GM21529 (cell line): Measurements from ENCODE around the gene RNU5D-1.
"Not testable (repeated sequence)": the region's sequence is repeated elsewhere in the genome, so short reads cannot be mapped to it uniquely, and the experiment has no call there.

Experiments
- ATAC-seq: cut with Tn5 transposase; IDR thresholded peaks from one replicate; pipeline ENCODE4 v1.9.1; 2021; ENCODE audit not compliant: unreplicated experiment

The RNU5D-1 gene

DNA sequence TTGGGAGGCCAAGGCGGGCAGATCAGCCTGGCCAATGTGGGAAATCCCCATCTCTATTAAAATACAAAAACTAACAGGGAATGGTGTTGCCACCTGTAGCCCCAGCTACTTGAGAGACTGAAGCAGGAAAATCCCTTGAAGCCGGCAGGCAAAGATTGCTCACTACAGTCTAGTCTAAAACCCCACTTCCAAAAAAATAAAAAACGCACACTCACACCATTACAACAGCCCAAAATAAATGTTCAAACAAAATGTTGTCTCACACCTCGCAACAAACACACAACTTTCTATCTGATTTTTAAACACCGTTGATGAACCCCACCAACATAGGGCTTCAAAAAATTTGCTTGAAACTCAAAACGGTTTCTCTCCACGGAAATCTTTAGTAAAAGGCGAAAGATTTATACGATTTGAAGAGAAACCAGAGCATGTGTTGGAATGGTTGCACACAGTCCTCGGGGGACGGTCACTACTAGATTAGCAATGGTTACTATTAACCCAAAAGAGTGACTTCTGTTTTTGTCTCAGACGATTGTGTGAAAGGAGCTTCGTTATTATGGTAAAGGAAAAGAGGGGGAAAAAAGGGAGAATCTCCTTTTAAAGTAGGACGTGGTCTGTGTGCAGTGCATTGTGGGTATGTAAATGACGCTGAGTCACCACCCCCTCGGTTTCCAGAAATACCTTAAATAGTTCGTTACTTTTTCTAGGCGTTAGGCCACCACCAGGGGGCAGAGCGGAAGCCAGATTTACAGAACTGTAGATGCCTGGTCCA is at the start of gene RNU5D-1:
RNU5D-1 (minus strand) TSS at position 430 of the 772 bp plus-strand sequence.
- peak; percentile 66 for ATAC-seq

GRCh38 chr1:44780583-44781121 is 49.7 kb upstream of the RNU5D-1 start:
- no peak for ATAC-seq

DNA sequence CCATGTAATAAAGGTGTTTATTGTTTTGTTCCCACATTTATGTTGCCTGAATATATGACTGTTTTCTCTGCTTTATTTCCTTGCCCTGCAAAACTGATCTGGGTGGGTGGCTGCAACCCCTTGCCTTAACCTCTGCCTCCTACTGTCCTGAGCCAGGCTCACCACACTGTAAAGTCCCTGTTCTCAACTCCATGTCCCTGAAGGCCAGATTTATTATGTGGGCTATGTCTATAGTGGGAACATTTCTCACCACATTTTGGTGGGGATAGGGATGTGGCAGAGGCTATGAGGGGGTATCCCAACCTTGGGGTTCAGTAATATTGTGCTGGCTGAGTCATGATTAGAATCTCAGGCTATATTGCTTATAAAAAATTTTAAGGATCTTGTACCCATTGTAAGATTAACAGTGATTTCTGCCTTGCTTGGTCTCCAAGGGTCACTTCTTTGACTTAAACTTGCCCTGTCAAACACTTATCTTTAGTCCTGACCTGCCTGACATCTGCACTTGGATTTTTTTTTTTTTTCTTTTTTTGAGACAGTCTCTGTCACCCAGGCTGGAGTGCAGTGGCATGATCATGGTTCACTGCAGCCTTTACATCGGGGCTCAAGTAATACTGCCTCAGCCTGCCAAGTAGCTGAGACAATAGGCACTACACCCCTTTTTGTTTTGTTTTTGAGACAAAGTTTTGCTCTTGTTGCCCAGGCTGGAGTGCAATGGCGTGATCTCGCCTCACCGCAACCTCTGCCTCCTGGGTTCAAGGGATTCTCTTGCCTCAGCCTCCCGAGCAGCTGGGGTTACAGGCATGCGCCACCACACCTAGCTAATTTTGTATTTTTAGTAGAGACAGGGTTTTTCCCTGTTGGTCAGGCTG is 48.0 kb upstream of the RNU5D-1 start:
- no peak for ATAC-seq

GRCh38 chr1:44777969-44778635 is 47.1 kb upstream of the RNU5D-1 start:
- no peak for ATAC-seq

DNA sequence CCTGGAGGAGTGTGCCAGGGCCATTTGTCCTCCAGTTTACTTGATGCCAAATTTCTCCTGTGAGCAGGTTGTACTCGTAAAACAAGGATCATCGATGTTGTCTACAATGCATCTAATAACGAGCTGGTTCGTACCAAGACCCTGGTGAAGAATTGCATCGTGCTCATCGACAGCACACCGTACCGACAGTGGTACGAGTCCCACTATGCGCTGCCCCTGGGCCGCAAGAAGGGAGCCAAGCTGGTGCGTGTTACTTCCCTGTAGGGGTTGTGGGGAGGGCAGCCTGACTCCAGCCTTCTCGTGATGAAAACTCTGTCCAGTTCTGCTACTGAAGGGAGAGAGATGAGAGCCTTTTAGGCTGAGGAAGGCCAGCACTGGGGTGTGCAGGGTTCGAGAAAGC is 46.6 kb upstream of the RNU5D-1 start:
- ATAC-seq, result no peak

- ATAC-seq, result no peak
These were observed 45.7 kb upstream of the RNU5D-1 start for GRCh38 chr1:44776730-44777068.

DNA sequence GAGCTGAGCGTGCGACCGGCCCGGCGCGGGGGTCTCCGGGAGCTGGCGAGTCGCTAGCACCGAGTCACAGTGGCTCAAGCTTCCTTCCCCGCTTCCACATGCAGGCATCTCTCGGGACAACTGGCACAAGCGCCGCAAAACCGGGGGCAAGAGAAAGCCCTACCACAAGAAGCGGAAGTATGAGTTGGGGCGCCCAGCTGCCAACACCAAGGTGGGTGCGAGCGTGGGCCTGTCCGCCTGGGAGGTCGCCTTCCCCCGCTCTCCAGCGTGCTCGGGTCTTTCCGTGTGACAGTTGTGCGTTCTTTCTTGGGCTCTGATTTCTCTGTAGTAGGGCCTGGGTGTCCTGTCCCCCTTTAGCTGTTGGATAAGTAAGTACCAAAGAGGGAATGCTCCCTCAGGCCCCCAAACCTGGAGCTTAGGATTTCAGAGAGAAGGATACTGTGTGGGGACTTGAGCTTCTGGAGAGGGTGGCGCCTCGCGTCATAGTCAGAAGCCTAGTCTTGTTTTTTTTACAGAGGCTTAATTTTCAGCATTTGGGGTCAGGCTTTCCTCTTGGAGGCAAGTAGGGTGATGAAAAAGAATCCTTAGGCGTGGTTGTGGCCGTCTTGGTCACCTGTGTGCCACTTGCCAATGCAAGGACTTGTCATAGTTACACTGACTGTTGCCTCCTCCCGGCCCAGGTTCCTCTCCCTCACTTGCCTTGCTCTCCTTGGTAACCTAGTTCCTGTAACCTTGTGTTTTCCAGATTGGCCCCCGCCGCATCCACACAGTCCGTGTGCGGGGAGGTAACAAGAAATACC is 45.2 kb upstream of the RNU5D-1 start:
- peak; percentile 3 for ATAC-seq

GRCh38 chr1:44775078-44775929 is 44.3 kb upstream of the RNU5D-1 start, which contains the start of gene RPS8:
Gene RPS8 (plus strand): TSS chr1:44775540. CDS start chr1:44775597, 57 bp downstream.
- ATAC-seq, result peak; percentile 84

- not testable (repeated sequence) for ATAC-seq
These were observed 35.5 kb upstream of the RNU5D-1 start for GRCh38 chr1:44766421-44766820.

GRCh38 chr1:44760876-44761275 is 29.9 kb upstream of the RNU5D-1 start:
- no peak for ATAC-seq

DNA sequence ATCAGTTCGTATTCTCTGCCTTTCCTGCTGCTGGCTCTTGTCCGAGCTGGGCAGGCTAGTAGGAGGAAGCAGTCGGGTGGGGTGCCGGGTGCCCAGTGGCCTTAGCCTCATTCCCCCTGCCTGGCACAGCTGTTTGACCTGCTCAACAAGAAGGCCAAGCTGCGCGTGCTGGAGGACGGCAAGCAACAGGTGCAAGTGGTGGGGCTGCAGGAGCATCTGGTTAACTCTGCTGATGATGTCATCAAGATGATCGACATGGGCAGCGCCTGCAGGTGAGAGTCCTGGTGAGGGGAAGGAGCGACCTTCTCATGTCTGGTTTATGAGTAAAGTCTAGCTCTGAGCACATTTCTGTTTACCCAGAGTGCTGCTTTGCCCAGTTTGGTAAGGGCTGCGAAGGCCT is 28.1 kb upstream of the RNU5D-1 start:
- ATAC-seq, result no peak

- peak; percentile 48 for ATAC-seq
These were observed 26.4 kb upstream of the RNU5D-1 start for GRCh38 chr1:44757420-44757819.

DNA sequence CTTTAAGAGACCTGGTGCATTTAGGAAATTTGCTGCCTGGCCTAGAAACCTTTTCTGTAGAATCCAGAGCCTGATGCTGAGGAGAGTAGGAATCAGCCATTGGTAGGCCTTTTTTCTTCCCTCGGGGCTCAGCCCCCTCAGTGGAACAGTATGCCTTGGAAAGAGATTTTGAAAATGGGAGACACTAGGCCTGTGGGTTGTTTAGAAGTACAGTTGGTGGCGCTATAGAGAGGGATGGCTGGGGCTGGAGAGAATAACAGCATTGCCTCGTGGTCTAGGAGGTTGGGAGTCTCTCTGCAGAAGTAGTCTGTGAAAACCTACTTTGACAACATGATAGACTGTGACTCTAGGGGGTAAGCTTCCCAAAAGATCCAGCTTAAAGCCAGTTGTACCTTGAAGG is 16.9 kb upstream of the RNU5D-1 start:
- no peak for ATAC-seq

- ATAC-seq, result no peak
These were observed 12.2 kb upstream of the RNU5D-1 start for GRCh38 chr1:44743211-44743610.

DNA sequence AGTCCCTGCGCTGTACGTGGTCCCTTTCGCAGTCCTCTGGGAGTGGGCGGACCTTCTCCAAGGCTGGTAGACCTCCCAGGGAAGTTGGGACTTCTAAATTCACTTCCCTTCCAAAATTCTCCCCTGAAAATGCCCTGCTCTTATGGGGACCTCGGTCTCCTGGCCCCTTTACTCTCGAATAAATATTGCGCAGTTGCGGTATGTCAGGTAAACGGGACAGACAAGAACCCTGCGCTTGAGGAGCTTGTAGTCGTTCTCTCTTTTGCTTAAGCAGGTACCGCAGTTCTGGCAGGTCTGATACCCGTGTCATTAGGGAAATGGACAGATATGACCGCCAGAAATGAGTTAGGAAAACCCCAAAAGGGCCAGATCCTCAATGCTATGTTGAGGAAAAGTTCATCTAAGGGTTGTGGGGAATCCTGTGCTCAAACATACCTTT is 9.2 kb upstream of the RNU5D-1 start:
- no peak for ATAC-seq

DNA sequence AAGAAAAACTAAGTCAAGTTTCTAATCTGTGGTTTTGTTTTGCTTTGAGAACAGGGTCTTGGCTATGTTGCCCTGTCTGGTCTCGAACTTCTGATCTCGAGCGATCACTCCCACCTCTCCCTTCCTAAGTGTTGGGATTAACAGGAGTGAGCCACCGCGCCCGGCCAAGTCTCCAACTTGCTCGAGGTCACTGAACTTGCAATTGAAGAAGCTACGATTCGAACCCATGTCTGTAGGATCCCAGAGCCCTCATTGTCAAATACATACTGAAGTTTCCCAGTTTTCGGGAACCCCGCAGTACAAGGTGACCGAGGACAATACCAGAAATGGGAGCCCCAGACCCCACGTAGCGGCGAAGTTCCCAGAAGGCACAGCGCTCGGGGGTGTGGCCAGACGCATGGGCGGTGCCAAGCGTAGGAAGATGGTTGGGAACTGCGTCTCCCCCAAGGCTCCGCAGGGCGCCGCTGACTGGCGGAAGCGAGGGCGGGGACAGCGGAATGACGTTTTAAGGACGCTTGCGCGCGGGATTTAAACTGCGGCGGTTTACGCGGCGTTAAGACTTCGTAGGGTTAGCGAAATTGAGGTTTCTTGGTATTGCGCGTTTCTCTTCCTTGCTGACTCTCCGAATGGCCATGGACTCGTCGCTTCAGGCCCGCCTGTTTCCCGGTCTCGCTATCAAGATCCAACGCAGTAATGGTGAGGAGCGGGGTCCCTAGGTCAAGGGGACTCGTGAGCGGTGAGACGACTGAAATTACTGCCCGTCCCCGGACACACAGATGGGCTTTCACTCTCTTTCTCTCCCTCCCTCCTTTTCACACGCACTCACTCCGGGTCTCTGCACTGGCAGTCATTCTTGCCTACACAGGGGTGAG is 8.6 kb upstream of the RNU5D-1 start, which contains the start of gene KIF2C:
KIF2C (plus strand) TSS at position 531 of the 872 bp plus-strand sequence; CDS start at position 627, 96 bp downstream.
- ATAC-seq, result peak; percentile 98

- not testable (repeated sequence) for ATAC-seq
These were observed 8.0 kb upstream of the RNU5D-1 start for GRCh38 chr1:44738953-44739306.

DNA sequence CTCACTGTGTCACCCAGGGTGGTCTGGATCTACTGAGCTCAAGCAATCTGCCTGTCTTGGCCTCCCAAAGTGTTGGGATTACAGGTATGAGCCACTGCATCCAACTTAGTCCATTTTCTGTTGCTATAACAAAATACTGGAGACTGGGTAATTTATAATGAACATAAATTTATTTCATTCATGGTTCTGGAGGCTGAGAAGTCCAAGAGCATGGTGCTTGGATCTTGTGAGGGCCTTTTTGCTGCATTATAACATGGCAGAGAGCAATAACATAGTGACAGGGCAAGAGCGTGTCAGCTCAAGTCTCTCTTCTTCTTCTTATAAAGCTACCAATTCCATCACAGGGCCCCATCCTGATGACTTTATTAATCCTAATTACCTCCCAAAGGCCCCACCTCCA is 5.0 kb upstream of the RNU5D-1 start:
- ATAC-seq, result no peak
